HG02759 (cell line): ENCODE data around the gene HIPK2.

Experiments used
- ATAC-seq: cut with Tn5 transposase; IDR thresholded peaks from one replicate; pipeline ENCODE4 v1.9.1; 2021; ENCODE audit warnings: mild to moderate bottlenecking, moderate library complexity; ENCODE audit not compliant: unreplicated experiment

Gene HIPK2

GRCh38 chr7:139699640-139700504, 77.9 kb downstream of the HIPK2 start:
- no peak for ATAC-seq

DNA sequence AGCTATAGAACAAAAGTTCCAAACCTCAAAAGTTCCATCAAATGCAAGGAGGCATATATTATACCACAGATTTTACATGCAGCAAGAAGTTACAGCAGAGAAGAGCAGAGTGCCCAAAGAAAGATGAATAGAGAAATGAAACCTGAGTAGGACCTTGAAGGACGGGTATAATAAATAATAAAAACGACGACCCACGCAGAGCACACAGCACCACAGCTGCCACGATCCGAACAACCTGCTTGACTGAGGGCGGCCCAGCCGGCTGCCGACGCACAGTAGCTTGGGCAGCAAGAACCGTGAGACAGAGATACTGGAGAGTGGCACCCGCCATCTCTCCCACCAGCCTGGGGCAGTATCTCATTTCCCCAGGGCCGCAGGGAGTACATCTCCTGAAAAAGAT, 79.0 kb downstream of the HIPK2 start:
- no peak for ATAC-seq

DNA sequence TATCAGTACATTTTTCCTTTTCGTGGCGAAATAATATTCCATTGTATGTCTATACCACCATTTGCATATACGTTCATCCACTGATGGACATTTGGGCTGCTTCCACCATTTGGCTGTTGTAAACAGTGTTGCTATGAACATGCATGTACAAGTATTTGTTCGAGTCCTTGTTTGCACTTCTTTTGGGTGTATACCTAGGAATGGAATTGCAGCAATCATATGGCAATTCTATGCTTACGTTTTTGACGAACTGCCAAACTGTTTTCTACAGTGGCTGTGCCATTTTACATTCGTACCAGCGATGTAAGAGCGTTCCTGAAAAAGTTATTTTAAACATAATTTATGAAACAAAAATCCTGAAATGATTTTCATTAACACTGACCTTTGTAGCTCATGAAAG, 79.5 kb downstream of the HIPK2 start:
- ATAC-seq, result no peak

DNA sequence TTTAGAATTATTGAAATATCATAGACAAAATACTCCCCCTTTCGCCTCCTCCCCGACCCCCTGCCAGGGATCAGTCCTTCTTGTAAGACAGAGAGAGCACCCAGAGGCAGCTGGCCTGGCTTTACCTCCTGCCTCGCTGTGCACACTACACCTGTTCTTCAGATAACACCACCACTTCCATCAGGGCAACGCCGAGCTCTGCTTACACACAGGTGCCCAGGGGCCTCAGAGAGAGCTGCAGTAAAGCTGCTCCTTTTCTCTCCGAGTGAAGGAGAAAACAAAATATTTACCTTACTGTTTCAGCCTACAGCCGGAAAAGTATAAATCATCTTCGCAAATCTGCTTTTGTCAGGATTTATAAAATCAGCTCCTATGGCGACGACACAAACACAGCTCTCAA, 80.7 kb downstream of the HIPK2 start:
- ATAC-seq, result no peak

- no peak for ATAC-seq
Observed at GRCh38 chr7:139696552-139696951, 81.2 kb downstream of the HIPK2 start.

DNA sequence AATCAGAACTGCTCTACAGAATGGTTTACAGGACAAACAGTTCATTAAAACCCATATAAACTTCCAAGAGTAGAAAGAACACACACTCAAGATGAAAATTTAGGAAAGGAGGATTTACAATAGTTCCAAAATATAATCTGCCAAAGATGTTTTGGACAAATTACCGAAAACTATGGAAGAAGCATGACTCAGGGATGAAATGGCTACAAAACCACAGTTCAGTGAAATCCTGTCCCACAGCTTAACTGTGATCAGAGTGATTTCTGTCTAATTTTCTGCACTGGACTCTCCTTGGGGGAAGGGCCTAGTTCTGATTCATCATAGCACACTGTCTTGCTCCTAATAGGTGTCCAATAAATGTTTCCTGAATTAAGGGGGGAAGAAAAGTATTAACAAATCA, 82.2 kb downstream of the HIPK2 start:
- no peak for ATAC-seq

GRCh38 chr7:139695051-139695450, 82.7 kb downstream of the HIPK2 start:
- ATAC-seq, result no peak

- no peak for ATAC-seq
Observed at GRCh38 chr7:139694389-139694676, 83.5 kb downstream of the HIPK2 start.

DNA sequence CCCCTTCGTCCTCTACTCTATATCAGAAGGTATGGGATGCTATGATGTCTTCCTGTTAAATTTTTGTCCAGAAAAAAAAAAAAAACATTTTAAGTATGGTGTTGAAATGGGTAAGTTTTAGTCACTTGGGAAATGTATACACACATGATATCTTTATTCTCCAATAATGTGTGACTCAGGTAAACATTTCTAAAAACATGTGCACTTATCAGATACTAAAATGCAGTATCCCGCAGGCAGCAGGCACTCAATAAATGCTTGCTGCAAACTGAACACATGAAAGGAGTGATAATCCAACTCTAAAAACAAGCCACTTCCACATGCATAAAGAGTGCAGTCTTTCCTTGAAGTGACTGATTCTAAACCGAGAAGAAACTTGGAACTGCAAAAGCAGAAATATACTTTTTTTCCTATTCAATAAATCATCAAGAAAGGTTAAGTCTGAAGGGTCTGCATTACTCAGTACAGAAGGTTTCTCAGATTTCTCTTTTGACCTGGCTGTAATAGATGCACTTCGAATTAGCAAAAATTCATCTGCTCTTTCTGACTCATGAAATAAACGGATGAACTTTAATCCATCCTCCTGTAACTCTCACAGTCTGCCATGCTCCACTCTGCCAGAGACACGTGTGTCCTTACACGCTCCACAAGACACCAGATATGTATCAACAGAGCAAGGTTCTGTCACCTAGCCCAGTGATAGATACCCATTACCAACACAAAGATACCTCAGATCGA, 84.0 kb downstream of the HIPK2 start:
- no peak for ATAC-seq

- ATAC-seq, result no peak
Observed at GRCh38 chr7:139692723-139693122, 85.1 kb downstream of the HIPK2 start.

- ATAC-seq, result no peak
Observed at GRCh38 chr7:139691253-139691781, 86.5 kb downstream of the HIPK2 start.

DNA sequence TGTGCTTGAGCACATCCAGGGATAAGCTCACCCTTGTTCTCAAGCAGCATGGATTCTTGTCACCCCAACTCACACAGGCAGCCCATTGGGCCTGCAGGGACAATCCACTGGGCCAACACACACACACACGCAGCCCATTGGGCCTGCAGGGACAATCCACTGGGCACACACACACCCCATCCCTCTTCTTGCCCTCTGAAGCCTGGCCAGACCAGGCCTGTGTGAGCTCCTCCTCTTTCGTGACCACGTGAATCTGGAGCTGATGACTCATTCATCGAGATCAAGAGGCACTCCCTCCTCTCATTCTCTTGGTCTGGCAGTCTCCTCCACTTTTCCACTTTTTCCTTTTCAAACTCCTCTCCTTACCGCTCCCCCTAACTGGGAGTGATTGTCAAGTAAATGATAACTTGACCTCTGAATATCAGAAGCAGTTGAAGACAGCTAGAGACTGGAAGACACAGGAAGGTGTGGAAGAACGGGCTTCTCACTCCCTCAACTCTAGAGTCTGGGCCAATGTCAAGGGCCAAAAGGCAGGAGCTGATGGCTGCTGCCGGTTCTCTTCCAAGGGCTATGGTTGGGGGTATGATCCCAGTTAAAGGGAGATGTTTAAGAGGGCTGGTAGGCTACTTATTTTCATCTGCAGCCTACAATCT, 89.7 kb downstream of the HIPK2 start:
- ATAC-seq, result no peak

- ATAC-seq, result no peak
Observed at GRCh38 chr7:139687211-139687954, 90.4 kb downstream of the HIPK2 start.

DNA sequence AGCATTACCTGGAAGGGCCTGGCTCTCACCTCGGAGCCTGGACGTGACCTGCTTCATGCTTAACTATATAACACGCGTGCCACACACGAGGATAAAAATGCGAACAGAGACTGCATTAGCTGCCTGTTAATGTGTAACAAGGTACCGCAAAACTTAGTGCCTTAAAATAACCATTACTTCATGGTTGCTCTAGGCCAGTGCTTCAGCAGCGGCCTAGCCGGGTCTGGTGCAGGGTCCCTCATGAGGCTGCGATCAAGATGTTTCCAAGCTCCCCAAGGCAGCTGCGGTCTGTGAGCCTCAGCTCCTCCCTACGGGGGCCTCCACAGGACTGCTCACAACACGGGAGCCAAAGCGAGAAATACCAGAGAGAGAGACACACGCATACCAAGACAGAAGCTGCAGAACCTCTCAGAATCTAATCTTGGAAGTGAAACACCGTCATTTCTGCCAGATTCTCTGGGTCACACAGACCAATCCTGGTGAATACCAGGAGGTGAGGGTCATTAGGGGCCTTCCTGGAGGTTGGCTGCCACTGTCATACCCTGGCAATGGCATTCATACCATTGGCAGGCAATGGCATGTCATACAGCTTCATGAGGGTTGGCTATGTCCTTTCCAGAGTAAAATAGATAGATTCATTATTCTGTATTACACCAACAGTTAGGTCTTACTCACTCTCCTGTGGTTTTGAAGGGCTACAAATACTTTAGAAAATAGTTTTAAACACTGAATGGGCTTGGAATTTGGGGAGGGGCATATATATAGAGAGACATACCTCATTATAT, 94.5 kb downstream of the HIPK2 start:
- peak; percentile 33 for ATAC-seq

GRCh38 chr7:139682136-139683013, 95.4 kb downstream of the HIPK2 start:
- ATAC-seq, result peak; percentile 56

GRCh38 chr7:139681812-139682135, 96.0 kb downstream of the HIPK2 start:
- no peak for ATAC-seq

DNA sequence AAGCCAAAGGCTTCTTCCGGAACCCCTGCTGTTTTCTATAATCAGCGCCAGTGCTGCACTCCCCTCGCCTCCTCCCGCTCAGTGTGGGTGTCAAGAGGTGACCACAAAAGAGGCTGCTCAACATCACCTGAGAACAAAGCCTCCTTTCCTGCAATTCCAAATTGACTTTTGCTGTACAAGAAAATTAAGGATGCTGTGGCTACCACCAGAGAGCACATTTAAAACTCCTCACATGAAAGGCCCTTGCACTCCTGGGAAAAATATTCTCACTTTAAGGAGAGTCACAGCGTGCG, 96.4 kb downstream of the HIPK2 start:
- no peak for ATAC-seq

DNA sequence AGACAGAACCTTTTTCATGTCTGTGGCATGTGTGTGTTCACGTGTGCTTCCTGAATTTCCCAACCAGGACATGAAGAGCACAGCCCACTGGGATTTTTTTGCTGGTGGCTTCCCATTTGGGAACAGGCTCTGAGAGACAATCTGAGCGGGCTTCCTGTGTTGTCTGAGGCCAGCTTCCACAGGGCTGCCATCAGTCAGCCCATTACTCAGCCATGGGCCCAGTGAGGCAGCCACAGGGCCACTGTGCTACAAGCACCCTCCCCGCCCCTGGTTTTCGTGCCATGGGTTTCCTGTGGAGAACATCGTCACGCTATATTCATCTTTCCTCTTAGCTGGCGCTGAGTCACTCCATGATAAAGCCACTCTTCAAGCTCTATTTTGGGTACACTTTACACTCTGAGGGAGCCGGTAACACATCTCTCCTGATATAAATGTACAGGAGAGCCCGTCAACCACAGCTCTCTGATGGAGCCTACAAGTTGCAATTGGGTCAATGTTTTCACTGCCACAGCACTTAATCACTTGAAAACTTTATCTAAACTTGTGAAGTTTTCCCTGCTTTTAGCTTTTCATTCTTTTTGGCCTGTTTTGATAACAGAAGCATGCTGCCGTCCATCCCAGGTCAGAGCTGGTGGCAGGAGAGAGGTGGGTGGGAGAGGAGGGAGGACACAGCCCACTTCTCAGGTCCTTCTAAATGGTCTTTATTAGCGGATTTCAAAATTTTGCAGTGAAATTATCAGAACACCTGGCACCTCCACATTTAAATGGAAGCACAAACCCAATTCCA, 96.9 kb downstream of the HIPK2 start:
- peak; percentile 62 for ATAC-seq
